ENCODE results near the gene SBF2.

DNA sequence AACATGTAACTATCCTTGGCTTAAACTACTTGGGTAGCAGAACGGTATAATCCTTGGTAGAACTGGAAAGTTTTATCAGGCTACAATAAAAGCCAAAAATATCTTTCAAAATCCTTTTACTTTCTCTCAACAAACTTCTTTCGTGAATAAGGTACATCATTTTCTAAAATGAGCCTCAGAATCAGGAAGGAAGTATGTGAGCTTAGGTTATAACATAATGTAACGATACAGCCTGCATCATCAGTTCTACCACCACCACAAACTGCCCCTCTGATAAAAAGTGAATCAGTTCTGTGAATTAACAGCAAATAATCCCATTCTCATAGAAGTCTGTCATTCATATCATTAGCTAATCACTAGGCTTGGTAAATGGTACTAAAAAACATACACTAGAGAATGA, 244.3 kb downstream of the SBF2 start:
- TF ChIP-seq CTCF (IDR thresholded peaks at IDR 0.05; ENCODE audit: low read length), result no peak
- no peak for TF ChIP-seq EZH2 (IDR thresholded peaks at IDR 0.05; ENCODE audit: borderline replicate concordance, low read length)

All from OCI-LY1 (cell line).